Stimulated activated naive CD4-positive, alpha-beta T cell (primary cell): Measurements from ENCODE around the gene FAM81B.
"Not testable (repeated sequence)": the region's sequence is repeated elsewhere in the genome, so short reads cannot be mapped to it uniquely, and the experiment has no call there.

ENCODE experiments used
- DNase-seq, 6 experiments: peaks; one replicate each; lab custom pipeline; 2025; lab: John Stamatoyannopoulos, UW

Gene FAM81B

GRCh38 chr5:95390812-95391492, at the start of gene FAM81B:
FAM81B (plus strand) TSS chr5:95391366; CDS start chr5:95391390, 24 bp downstream.
- DNase-seq: no peak

DNA sequence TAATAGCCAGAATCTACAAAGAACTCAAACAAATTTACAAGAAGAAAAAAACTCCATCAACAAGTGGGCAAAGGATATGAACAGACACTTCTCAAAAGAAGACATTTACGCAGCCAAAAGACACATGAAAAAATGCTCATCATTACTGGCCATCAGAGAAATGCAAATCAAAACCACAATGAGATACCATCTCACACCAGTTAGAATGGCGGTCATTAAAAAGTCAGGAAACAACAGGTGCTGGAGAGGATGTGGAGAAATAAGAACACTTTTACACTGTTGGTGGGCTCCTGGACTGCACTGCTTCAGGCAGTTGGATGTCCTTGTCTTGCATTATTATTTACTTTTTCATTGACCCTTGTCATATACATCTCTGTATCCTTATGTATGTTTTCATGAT, 49.7 kb upstream of the FAM81B start:
- not testable (repeated sequence) for DNase-seq

DNA sequence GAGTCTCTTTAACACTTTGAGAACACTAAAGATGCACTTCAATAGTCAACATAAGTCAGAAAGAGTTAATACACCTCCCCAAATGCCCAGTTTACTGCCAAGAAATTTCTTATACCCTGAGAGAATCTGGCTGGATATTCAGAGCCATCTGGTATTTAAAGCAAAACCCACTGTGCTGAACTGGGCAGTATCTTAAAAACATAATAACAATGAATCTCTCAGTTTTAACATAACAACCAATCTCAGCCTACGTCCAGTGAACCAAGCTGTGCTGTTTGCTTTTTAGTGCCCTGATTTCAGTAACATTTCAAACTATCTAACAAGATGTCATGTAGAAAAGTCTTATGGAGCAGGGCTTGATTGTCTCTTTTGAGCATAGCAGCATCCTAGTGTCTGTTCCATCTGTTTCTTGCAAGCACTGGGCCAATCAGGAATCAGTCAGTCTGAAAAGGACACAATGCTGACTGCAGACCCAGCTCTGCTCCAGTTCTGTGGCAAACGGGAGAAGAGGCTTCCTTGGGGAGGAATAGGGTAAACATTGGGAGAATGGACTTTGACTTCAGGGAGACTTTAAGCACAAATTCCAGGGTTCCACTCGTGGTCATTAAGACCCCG, 43.6 kb upstream of the FAM81B start:
- DNase-seq: no peak

DNA sequence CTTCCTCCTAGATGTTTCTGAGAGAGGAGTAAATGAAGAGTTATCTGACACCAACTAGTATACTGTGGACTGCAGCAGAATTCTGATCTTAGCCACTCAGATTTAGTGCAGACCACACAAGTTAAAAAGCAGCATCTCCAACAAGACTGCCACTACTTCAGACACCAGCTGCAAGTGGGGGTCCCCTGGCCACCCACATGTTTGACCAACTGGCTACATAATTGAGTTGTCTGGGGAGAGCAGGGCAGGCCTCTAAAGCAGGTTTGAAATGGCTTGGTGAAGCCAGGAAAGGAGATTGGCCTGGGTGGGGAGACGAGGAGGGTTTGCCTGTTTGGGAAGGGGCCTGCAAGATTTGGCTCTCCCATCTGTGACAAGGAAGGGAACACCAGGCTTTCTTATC, 40.5 kb upstream of the FAM81B start:
- no peak for DNase-seq

DNA sequence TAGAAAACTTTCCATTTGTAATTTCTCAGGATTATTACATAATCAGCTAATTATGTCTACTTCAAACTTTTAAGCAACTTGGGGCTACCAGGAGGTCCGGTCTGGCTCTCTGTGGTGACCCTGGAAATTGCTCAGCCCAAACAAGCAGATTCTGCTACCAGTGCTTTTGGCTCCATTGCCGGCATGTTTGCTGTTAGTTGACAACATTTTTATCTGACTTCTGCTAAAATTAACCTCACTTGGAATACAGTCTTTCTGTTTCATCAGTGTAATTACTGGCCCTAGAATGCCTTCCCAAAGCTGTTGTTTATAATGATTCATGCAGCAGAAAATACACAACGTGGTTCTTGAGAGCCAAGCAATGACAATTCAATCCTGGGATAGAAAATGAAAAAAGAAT, 38.5 kb upstream of the FAM81B start:
- no peak for DNase-seq

GRCh38 chr5:95358320-95358719, 32.8 kb upstream of the FAM81B start:
- peak in 1 of 6 experiments; percentile 2 for DNase-seq

DNA sequence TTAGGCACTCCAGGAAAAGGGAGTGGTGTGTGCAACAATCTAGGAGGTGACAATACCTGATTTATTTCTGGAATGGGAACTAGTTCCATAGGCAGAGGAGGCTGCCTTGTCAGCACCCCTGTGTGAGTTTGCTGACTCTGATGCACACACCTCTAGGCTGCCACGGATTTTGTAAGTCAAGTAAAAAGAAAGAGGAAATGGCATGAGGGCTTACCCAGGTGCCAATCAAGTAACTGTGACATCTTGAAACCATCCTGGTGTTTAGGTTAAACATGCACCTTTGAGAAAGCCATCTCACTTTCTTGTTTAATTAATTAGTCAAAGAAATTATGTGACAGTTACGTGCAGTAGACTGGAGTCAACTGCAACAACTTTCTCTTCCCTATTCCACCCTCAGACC, 32.3 kb upstream of the FAM81B start:
- DNase-seq: no peak

DNA sequence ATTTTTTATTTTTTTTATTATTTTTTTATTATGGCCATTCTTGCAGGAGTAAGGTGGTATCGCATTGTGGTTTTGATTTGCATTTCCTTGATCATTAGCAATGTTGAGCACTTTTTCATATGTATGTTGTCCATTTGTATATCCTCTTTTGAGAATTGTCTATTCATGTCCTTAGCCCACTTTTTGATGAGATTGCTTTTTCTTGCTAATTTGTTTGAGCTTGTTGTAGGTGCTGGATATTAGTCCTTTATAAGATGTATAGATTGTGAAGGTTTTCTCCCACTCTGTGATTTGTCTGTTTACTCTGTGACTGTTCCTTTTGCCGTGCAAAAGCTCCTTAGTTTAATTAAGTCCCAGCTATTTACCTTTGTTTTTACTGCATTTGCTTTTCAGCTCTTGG, 30.5 kb upstream of the FAM81B start:
- DNase-seq: not testable (repeated sequence)

- DNase-seq: no peak
These were observed 25.7 kb upstream of the FAM81B start for GRCh38 chr5:95365302-95366095.

DNA sequence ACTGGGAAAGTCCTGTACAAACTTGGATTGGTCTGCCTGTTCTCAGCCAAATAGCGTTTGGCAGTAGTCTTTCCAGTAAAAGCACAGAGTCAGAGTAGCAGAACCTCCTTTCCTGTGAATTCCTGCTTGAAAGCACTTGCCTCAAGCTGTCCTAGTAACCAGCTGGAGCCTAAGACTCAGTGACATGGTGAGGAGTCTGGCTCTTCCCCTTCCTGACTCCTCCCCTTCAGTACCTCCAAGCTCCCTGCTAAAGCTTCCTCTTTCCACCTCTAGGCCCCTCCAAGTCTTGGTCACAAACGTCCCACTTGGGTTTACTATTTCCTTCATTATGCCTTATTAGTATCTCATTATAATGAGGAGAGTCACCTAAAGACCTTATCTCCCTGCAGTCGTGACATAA, 21.4 kb upstream of the FAM81B start:
- DNase-seq: no peak

GRCh38 chr5:95374061-95374460, 17.1 kb upstream of the FAM81B start:
- no peak for DNase-seq

- no peak for DNase-seq
These were observed 15.6 kb upstream of the FAM81B start for GRCh38 chr5:95375591-95375990.

- DNase-seq: no peak
These were observed 12.0 kb upstream of the FAM81B start for GRCh38 chr5:95379133-95379532.

DNA sequence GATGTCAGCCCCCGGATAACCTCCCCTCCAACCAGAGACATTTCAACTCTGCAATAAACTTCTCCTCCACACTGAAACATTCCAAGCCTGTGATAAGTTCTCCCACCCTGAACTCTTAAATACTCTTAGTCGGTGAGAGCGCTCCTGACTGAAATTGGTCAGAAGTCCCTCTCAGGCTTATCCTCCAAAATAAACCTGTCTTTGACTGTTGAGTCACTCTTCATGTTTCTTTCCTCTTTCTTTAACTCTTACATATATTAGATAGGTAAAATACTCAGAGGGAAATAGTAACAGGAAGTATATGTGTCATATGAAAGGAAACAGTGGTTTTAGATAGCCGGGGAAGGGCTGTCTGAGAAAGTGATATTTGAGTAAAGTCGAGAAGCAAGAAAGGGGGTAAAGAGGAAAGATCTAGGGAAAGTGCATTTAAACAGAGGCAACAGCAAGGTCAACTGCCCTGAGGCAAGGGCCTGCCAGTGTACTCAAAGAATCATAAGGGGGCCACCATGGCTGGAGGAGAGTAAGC, 11.0 kb upstream of the FAM81B start:
- DNase-seq: no peak

DNA sequence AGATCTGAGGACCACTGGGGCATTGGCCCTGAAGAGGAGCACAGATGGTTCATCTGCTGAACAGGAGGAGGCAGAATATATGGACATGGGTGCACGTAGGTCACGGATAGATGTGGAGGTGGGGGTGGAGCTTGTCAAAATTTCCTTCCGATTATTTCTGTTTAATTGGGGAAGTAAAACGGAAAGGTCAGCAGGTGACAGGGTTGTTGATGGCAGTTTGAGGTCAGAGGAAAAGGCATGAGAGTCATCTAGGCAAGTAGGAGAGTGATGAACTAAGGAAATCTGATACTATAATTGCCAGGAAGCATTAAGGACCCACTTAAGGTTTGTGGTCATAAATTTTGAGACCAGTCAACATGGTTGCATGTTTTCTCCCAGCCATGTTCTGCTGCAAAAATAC, 8.4 kb upstream of the FAM81B start:
- DNase-seq: no peak

GRCh38 chr5:95384485-95385213, 6.5 kb upstream of the FAM81B start:
- DNase-seq: no peak

GRCh38 chr5:95385334-95385733, 5.8 kb upstream of the FAM81B start:
- no peak for DNase-seq

- DNase-seq: not testable (repeated sequence)
These were observed 799 bp downstream of the FAM81B start for GRCh38 chr5:95391965-95392364.

DNA sequence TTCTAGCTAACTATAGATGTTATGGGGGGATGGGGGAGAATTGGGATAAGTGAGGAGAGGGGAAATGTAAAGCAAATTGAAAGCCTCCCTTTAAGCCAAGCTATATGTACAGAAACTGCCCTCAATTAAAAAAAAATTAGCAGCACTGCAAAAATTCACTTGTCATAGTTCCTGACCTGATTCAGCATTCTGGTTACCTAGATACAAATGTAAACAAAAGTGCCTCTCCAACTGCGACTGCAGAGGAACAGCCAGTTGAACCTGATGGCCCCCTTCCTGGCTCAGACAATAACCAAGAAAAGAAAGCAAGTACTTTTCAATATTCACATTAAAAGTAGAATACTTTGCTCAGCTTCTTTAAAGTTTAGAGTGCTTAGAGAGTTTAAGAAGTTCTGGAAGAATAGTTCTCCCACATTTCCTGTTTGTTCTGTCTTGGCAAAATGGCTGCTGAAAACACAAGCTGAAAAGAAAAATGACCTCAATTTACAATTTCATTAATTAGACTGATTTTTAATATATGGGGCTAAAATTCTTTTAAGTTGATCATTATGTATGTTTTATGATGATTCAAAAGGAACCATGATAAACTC, 1.5 kb downstream of the FAM81B start:
- DNase-seq: no peak

DNA sequence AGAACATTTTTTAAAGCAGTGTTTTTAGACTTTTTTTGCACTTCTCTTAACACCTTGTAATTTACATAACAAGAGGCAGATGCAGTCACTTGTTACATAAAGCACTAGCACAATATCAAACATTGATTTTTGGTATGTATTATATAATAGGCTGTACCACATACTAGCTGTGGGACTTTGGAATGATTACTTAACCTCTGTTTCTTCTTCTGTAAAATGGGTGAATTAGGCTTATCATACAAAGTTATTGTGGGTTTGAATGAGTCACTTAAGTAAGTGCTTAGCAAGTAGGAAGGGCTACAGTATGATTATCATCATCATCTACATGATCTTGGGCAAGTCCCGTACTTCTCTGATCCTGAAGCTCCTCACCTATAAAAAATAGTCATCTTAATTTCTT, 2.1 kb downstream of the FAM81B start:
- DNase-seq: no peak

DNA sequence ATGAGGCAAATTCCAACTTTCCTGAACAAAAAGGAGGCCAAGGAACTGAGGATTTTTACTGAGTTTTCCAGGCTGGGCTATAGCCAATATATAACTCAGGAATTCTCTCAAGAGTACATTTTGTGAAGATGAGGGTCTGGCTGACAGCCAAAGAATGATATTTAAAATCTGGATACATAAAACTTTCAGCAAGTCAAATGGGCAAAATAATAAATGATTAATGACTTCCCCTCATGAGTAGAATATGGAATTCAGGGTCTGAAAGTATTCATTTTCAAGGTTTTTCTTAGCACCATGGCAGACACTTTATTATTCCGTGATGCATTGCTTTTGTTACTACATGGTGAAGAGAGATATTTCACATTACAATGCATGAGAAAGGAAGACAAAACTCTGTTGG, 7.8 kb downstream of the FAM81B start:
- DNase-seq: no peak

- DNase-seq: no peak
These were observed 10.5 kb downstream of the FAM81B start for GRCh38 chr5:95401626-95402025.
